HAP-1 (cell line): ENCODE results near the gene STX4.

Source experiments
- DNase-seq, 2 experiments: peaks; one replicate each; pipeline ENCODE4 v3.0.0-alpha.2; 2016 to 2020; ENCODE audit warnings: low spot score in 2 of 2
- H3K27me3 ChIP-seq: fragments of 250-450 bp; sonication (Bioruptor Pico); 2 replicates; pipeline ENCODE4 v1.5.1; 2020; ENCODE audit warnings: low read depth, mild to moderate bottlenecking, moderate library complexity
- H3K36me3 ChIP-seq: fragments of 250-450 bp; sonication (Bioruptor Pico); replicated peaks from 2 replicates; pipeline ENCODE4 v1.5.1; 2020; ENCODE audit warnings: mild to moderate bottlenecking
- H3K4me1 ChIP-seq: fragments of 250-450 bp; sonication (Bioruptor Pico); 2 replicates; pipeline ENCODE4 v1.5.1; 2020; ENCODE audit warnings: mild to moderate bottlenecking
- H3K4me3 ChIP-seq: fragments of 250-450 bp; sonication (Bioruptor Pico); 2 replicates; pipeline ENCODE4 v1.5.1; 2020; ENCODE audit warnings: mild to moderate bottlenecking, moderate library complexity
- H3K9me3 ChIP-seq: fragments of 250-450 bp; sonication (Bioruptor Pico); 2 replicates; pipeline ENCODE4 v1.5.1; 2020; ENCODE audit warnings: mild to moderate bottlenecking, moderate library complexity
- in situ Hi-C: fragments of 300-500 bp; cut with MboI; formaldehyde crosslinking; loops from 3 replicates; pipeline ENCODE4 v1.14.3; 2020; ENCODE audit warnings: low sequenced_read_pairs, inconsistent platforms, mixed read lengths

Gene STX4

DNA sequence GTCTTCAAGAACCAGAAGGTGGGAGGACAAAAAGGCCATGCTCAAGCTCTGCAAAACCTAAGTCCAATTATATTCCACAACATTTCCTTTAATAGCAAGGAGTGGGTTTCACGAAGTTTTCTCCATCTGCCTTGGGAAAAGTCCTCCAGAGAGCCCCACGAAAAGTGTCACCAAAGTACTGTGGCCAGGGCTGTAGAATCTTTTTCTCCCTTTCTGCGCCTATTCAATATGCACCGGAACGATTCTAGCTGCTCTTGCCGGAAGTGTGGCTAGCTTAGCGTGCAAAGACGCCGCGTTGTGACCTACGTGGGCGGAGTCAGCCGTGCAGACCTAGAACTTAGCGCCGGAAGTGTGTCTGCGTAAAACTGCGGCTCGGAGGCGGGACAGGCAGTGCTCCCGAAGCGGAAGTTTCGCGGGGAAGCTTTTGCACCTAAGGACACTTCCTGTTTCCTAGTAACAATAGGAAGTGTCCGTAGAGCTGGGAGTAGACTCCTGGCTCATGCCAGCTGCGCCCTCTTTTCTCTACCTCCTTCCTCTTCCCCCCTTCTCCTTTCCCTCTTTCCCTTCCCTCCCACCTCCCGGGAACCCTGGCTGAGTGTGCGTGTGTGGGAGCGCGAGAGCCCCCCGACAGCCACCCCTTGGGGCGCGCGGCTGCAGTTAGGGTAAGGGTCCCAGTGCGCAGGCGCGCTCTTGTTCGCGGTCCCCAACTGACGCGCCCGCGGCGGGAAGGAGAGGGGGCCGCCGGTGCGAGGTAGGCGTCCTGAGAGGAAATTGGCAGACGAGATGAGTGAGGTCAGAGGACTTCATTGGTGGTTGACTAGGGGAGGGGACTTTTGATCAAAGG is 40.8 kb downstream of the STX4 start, which contains the start of the genes ZNF646 and ZNF668:
TSS of gene ZNF646 (plus strand) at position 453 of the 844 bp plus-strand sequence. CDS start 1,903 bp downstream, outside the sequence.
TSS of gene ZNF668 (minus strand) at position 271 of the 844 bp plus-strand sequence. CDS start 9,781 bp downstream, outside the sequence.
- Histone ChIP-seq H3K27me3 (no peaks in the 10 kb centered on the region), H3K4me1 (peaks cover 7% of the 10 kb centered on the region; the same call in 1 of the 2 replicates), H3K36me3 (peaks cover 23% of the 10 kb centered on the region), H3K9me3 (no peaks in the 10 kb centered on the region), H3K4me3 (peak within 1 kb of the TSS; percentile 92)
- peak; percentile 98 to 99 for DNase-seq
- in situ Hi-C loops = no loop called here

DNA sequence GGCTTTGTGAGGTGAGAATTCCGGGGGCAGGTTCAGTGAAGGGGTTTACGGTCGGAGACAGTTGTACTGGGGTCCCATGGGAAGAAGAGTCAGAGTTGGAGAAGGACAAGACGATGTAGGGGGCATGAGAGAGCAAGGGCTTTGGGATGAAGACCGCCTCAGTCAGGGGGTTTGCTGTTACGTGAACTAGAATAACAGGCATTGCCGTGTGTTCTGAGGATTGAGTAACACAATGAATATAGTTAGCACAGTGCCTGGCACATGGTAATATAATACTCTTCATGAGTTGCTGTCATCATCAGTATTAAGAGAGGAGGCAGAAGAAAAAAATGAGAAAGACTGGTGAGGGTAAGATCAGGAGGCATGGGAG is 41.4 kb downstream of the STX4 start:
- Histone ChIP-seq H3K36me3 (peaks cover 28% of the 10 kb centered on the region), H3K9me3 (no peaks in the 10 kb centered on the region), H3K4me3 (peak overlapping the region; percentile 92), H3K4me1 (peaks cover 7% of the 10 kb centered on the region; the same call in 1 of the 2 replicates), H3K27me3 (no peaks in the 10 kb centered on the region)
- in situ Hi-C loops = no loop called here
- no peak for DNase-seq

DNA sequence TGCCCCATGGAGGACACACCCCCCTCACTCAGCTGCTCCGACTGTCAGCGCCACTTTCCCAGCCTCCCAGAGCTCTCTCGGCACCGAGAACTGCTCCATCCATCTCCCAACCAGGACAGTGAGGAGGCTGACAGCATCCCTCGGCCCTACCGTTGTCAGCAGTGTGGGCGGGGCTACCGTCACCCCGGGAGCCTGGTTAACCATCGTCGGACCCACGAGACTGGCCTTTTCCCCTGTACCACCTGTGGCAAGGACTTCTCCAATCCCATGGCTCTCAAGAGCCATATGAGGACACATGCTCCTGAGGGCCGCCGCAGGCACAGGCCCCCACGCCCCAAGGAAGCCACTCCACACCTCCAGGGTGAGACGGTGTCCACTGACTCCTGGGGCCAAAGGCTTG is 43.0 kb downstream of the STX4 start:
- DNase-seq = no peak
- Histone ChIP-seq H3K4me3 (no peak overlapping the region), H3K36me3 (peaks cover 43% of the 10 kb centered on the region), H3K4me1 (peaks cover 6% of the 10 kb centered on the region; the same call in 1 of the 2 replicates), H3K9me3 (no peaks in the 10 kb centered on the region), H3K27me3 (no peaks in the 10 kb centered on the region)
- in situ Hi-C loops = no loop called here

GRCh38 chr16:31077024-31077423 is 43.7 kb downstream of the STX4 start:
- DNase-seq = no peak
- Histone ChIP-seq H3K27me3 (no peaks in the 10 kb centered on the region), H3K4me1 (0 out of 2 replicates have a peak, but pooled peaks cover 3% of the 10 kb centered on the region), H3K36me3 (peaks cover 47% of the 10 kb centered on the region), H3K9me3 (no peaks in the 10 kb centered on the region), H3K4me3 (no peak overlapping the region)
- in situ Hi-C loops = no loop called here

GRCh38 chr16:31077592-31078396 is 44.4 kb downstream of the STX4 start:
- 0 out of 2 replicates have a peak, but pooled peaks cover 3% of the 10 kb centered on the region for H3K4me1 ChIP-seq
- in situ Hi-C loops = no loop called here
- no peaks in the 10 kb centered on the region for H3K9me3 ChIP-seq
- H3K36me3 ChIP-seq = peaks cover 47% of the 10 kb centered on the region
- no peaks in the 10 kb centered on the region for H3K27me3 ChIP-seq
- no peak for DNase-seq
- no peak overlapping the region for H3K4me3 ChIP-seq

DNA sequence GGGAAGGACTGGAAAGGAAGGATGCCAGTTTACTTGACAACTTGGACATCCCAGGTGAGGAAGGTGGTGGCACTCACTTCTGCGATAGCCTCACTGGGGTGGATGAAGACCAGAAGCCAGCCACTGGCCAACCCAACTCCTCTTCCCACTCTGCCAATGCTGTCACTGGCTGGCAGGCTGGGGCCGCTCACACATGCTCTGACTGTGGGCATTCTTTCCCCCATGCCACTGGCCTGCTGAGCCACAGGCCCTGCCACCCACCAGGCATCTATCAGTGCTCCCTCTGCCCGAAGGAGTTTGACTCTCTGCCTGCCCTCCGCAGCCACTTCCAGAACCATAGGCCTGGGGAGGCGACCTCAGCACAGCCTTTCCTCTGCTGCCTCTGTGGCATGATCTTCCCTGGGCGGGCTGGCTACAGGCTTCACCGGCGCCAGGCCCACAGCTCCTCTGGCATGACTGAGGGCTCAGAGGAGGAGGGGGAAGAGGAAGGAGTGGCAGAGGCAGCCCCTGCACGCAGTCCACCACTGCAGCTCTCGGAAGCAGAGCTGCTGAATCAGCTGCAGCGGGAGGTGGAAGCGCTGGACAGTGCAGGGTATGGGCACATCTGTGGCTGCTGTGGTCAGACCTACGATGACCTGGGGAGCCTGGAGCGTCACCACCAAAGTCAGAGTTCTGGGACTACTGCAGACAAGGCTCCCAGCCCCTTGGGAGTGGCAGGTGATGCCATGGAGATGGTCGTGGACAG is 45.4 kb downstream of the STX4 start:
- 0 out of 2 replicates have a peak, but pooled peaks cover 3% of the 10 kb centered on the region for H3K4me1 ChIP-seq
- H3K4me3 ChIP-seq = no peak overlapping the region
- H3K27me3 ChIP-seq = no peaks in the 10 kb centered on the region
- peaks cover 47% of the 10 kb centered on the region for H3K36me3 ChIP-seq
- no peaks in the 10 kb centered on the region for H3K9me3 ChIP-seq
- in situ Hi-C loops = no loop called here
- no peak for DNase-seq

GRCh38 chr16:31079342-31079944 is 46.1 kb downstream of the STX4 start:
- H3K4me3 ChIP-seq = no peak overlapping the region
- in situ Hi-C loops = no loop called here
- H3K27me3 ChIP-seq = no peaks in the 10 kb centered on the region
- H3K4me1 ChIP-seq = 0 out of 2 replicates have a peak, but pooled peaks cover 3% of the 10 kb centered on the region
- H3K9me3 ChIP-seq = no peaks in the 10 kb centered on the region
- H3K36me3 ChIP-seq = peaks cover 54% of the 10 kb centered on the region
- no peak for DNase-seq

DNA sequence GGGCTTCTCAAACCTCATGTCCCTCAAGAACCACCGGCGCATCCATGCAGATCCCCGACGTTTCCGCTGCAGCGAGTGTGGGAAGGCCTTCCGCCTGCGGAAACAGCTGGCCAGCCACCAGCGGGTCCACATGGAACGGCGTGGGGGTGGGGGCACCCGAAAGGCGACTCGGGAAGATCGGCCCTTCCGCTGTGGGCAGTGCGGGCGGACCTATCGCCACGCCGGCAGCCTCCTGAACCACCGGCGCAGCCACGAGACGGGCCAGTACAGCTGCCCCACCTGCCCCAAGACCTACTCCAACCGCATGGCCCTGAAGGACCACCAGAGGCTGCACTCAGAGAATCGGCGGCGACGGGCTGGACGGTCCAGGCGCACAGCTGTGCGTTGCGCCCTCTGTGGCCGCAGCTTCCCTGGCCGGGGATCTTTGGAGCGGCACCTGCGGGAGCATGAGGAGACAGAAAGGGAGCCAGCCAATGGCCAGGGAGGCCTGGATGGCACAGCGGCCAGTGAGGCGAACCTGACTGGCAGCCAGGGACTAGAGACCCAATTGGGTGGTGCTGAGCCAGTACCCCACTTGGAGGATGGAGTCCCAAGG is 46.8 kb downstream of the STX4 start:
- Histone ChIP-seq H3K9me3 (no peaks in the 10 kb centered on the region), H3K36me3 (peaks cover 54% of the 10 kb centered on the region), H3K27me3 (no peaks in the 10 kb centered on the region), H3K4me3 (no peak overlapping the region), H3K4me1 (0 out of 2 replicates have a peak, but pooled peaks cover under 1% of the 10 kb centered on the region)
- in situ Hi-C loops = no loop called here
- DNase-seq = no peak

DNA sequence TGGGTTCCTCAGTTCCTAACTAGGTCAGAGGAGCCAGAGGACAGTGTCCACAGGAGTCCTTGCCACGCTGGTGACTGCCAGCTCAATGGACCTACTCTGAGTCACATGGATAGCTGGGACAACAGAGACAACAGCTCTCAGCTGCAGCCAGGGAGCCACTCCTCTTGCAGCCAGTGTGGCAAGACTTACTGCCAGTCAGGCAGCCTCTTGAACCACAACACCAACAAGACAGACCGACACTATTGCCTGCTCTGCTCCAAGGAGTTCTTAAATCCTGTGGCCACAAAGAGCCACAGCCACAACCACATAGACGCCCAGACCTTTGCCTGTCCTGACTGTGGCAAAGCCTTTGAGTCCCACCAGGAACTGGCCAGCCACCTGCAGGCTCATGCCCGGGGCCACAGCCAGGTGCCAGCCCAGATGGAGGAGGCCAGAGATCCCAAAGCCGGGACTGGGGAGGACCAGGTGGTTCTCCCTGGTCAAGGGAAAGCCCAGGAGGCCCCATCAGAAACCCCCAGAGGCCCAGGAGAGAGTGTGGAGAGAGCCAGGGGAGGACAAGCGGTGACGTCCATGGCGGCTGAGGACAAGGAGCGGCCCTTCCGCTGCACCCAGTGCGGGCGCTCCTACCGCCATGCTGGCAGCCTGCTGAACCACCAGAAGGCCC is 47.5 kb downstream of the STX4 start:
- Histone ChIP-seq H3K27me3 (no peaks in the 10 kb centered on the region), H3K36me3 (peaks cover 54% of the 10 kb centered on the region), H3K4me3 (no peak overlapping the region), H3K9me3 (no peaks in the 10 kb centered on the region), H3K4me1 (no peaks in the 10 kb centered on the region)
- no peak for DNase-seq
- in situ Hi-C loops = no loop called here

GRCh38 chr16:31081428-31082351 is 48.3 kb downstream of the STX4 start:
- H3K27me3 ChIP-seq = no peaks in the 10 kb centered on the region
- H3K4me1 ChIP-seq = no peaks in the 10 kb centered on the region
- in situ Hi-C loops = no loop called here
- H3K4me3 ChIP-seq = no peak overlapping the region
- H3K36me3 ChIP-seq = peaks cover 50% of the 10 kb centered on the region
- no peak for DNase-seq
- H3K9me3 ChIP-seq = no peaks in the 10 kb centered on the region

DNA sequence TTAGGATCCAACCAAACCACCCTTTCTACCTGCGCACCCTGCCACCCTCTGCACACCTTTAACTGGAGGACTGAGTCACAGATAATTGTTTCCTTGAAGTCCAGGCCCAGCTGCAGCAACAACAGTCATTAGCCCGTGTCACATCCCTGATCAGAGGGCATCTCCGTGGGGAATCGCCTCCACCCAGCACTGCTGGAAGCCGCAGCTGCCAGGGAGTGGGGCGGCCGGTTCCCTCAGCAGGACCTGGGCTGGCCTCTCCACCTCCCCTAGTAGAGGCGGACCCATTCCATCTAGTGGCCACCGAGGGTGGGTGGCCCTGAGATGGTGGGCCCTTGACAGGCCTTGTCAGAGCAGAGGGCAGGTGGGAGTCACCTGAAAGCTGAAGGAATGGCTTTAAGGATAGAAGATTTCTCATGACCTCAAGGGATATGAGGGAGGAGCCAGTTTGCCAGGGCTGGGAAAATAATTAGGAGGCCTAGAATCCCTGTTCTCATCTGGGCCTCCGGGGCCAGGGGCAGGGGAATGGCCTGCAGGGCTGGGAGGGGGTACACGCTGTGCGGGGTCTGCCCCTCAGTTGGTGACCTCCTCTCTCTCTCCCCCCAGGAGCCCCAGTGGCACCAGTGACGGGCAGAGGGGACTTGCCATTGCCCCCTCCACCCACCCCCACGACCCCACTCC is 49.1 kb downstream of the STX4 start:
- Histone ChIP-seq H3K4me1 (no peaks in the 10 kb centered on the region), H3K9me3 (no peaks in the 10 kb centered on the region), H3K27me3 (no peaks in the 10 kb centered on the region), H3K4me3 (no peak overlapping the region), H3K36me3 (peaks cover 42% of the 10 kb centered on the region)
- DNase-seq = no peak
- in situ Hi-C loops = no loop called here
